HG03354 (cell line): Measurements from ENCODE around the gene FAM149B1.
A peak's percentile ranks its signal among the peaks of the same experiment; 100 is the strongest.
"Not testable (repeated sequence)": the region's sequence is repeated elsewhere in the genome, so short reads cannot be mapped to it uniquely, and the experiment has no call there.

Source experiments
- ATAC-seq: cut with Tn5 transposase; IDR thresholded peaks from one replicate; pipeline ENCODE4 v1.9.1; 2021; ENCODE audit warnings: mild to moderate bottlenecking; ENCODE audit not compliant: unreplicated experiment, poor library complexity, severe bottlenecking

The FAM149B1 gene

DNA sequence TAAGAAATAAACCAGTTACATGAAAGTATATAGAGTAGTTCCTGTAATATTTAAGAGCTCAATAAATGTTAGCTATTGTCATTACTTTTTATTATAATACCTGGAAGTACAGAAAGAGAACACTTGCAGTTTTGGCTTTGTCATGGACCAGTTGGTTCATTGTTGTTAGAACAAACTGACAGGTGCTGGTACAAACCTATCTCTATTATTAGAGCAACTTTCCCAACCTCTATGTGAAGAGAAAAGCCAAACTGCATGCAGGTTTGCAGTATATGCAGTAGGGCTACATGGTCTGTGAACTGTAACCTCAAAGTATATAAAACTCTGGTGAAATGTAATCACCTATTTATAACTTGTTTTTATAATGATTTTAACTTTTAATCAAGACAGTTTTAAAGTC, 58.7 kb downstream of the FAM149B1 start:
- no peak for ATAC-seq

DNA sequence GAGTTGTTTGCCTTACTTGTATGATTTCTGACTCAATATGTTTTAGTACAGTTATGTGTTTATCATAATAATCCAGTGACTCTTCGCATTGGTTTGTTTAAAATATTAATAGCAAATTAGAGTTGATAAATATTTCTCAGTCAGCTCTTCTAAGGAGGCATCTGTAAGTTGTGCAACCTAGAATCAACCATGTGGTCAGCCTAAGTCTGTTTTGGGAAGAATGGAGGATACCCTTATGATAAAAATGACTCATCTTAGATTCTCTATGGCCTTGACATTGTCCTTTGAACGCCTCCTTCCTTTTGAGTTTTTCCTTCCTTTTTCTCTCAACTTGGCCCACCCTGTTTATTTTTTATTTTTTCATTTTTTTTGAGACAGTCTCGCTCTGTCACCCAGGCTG, 60.3 kb downstream of the FAM149B1 start:
- ATAC-seq = no peak

DNA sequence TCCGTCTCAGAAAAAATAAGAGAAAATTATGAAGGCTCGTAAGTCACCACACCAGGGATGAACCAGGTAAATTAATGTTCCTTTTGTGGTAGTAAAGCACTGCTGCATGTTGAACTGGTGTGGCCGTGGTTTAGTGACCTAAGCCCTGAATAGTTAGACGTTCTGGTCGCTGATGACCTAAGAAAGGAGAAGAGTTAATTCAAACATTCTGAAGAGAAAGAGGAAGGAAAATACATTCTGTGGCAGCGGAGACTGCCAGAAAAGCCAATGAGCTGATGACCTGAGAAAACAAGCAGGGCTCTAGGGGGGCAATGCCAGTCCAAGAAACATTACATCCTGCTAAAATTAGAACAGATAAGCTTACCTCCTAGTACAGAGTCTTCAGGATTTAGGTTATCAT, 61.6 kb downstream of the FAM149B1 start:
- ATAC-seq = no peak

DNA sequence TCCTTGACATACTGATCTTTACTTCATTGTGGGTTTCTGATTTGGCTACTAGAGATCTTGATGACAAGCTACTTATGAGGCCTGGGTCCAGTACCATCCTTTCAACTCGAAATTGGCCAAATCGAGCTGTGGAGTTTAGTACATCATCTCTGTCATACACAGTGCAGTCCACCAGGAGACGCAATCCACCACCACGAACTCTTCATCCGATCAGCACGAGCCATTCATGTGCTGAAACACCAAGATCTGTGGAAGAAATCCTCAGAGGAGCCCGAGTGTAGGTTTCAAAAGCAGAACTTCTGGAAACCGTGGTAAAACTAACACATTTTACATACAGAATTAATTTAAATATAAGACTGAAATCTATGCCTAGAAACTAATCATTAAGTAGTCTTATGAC, 65.0 kb downstream of the FAM149B1 start:
- no peak for ATAC-seq

DNA sequence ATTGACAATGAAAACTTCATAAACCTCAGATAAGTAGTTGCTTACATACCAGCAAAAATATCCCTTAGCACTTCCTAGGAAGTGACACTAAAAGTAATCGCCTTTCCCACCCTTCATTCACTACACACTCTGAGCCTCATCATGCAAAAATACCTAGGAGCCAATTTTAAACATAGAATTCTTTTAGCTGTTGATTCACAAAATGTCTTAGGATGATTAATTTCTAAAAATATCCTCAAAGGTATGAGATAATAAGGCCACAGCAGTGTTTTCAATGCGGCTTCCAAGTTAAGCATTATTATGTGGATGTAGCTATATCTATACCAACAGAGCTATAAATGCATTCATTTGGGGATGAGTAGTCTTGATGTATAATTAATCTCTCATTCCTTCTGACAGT, 66.0 kb downstream of the FAM149B1 start:
- ATAC-seq = no peak

DNA sequence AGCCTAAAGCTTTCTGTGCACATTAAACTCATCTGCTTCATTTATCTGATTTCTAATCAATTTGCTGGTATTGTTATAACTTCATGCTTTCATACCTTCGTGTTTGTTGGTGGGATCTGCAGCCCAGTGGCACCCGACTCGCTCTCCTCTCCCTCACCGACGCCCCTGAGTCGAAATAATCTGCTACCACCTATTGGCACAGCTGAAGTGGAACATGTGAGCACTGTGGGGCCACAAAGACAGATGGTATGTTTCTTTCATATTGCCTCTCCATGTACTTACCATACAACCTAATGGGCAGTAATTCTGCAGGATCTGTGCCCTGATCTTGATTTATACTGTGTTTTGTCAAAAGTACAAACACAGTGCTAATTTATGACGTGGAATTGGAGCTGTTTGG, 66.8 kb downstream of the FAM149B1 start:
- no peak for ATAC-seq

DNA sequence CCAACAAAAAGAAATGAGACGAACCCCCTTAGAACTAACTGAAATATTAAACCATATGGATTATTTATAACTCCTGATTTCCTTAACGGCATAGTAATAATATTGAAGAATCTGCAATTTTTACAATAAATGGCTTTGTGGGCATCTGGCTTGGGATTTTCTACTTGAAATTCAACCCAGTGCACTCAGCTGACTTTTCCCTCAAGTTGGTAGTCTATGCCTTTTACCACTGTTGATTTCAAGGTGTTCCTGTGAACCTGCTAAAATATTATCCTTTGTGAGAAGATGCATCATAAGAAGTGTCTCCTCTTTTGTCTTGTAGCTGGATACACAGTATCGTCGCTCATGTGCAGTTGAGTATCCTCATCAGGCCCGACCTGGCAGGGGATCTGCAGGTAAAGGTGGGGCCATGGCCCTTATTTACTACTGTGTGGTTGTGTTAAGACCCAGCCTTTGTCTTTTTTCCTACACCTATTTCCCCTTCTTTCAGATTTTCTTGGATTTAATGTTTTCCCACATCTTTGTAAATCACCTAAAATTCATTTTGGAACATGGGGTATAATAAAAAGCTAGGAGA, 71.2 kb downstream of the FAM149B1 start:
- no peak for ATAC-seq

DNA sequence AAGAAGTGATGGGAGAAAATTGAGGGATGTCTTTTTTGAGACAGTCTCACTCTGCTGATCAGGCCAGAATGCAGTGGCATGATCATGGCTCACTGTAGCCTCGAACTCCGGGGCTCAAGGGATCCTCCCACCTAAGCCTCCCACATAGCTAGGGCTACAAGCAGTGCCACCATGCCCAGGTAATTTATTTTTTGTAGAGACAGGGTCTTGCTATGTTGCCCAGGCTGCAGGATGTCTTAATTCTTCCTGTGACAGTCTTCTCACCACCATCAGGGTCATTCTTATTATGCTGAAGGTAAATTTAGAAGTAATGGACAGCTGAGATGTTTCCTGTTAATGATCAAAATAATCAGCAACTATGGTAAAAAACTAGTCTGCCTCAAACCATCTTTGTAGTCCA, 72.0 kb downstream of the FAM149B1 start:
- no peak for ATAC-seq

DNA sequence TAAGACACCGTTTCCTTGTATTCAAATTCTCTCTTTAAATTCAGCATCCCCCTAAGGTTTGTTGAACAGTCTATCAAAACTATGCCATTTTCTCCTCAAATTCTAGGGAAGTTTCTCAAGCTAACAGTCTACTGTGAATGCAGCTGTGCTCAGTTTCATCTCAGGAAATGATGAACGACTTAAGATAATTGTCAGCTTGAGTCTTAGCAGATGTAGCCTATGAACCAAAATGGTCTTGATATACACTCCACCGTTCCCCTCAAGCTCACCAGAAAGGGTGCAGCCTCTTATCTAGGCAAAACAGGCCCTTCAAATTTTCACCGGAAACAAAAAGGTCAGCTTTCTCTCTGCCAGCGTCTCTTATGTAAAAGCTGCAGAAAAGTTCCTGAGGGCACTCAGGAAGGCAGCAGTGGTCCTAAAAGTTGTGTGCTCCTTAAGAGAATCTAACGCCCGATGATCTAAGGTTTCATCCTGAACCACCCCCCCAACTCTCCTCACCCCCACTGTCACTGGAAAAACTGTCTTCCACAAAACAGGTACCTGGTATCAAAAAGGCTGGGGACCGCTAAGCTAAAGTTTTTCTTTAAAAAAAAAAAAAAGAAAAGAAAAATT, 77.1 kb downstream of the FAM149B1 start:
- no peak for ATAC-seq

DNA sequence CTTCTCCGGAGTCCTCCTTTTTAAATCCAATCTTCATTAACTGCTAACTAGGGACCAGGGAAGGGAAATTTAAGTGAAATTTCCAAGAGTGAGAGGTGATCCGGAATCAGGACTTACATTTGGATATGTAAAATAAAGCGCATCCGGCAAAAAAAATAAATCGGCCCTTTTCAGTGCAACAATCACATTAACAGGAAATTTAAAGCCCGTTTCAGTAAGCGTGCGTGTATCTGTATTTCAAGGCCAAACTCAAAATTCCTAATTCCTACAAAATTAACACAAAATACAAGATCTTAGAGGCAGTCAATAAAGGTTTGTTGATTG, 78.4 kb downstream of the FAM149B1 start:
- ATAC-seq = no peak

DNA sequence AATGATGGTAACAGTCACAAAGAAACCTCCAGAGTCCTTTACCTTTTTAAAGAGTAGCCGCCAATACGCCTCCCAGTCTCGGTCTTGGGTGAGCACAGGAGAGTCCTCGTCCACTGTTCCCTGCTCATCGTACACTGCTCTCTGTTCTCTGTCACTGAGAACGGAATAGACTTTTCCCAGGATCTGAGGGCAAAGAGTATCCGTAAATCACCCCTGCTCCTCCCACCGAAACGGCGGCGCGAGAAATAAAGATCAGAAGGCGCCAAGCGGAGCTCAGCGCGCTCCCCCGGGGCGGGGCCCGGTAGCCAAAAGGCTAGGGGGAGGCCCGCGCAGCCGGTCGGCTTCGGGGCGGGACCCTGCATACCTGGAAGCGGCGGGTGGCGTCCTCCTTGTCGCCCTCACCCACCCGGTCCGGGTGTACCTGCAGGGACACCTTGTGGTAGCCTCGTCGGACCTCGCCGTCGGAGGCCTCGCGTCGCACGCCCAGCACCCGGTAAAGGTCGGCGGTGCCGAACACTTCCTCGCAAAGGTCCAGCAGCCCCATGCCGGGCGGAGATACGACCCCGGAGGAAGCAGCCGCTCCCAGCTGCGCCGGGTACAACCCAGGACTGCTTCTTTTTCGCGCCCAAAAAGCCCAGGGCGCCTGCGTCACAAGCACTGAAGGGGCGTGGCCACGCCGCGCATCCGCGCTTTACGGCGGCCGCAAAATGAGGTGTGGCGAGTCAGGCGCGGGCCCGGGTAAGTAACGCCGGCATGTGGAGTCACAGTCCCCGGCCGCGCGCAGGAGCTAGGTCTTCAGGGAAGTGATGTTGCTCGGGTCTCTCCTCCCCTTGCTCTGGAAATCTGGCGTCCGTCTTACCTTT, 79.0 kb downstream of the FAM149B1 start, which contains the start of gene DNAJC9:
Gene DNAJC9, minus strand, starts transcription at position 610 of the 863 bp plus-strand sequence. Its CDS starts 66 bp downstream, at position 544.
- ATAC-seq = peak; percentile 84

DNA sequence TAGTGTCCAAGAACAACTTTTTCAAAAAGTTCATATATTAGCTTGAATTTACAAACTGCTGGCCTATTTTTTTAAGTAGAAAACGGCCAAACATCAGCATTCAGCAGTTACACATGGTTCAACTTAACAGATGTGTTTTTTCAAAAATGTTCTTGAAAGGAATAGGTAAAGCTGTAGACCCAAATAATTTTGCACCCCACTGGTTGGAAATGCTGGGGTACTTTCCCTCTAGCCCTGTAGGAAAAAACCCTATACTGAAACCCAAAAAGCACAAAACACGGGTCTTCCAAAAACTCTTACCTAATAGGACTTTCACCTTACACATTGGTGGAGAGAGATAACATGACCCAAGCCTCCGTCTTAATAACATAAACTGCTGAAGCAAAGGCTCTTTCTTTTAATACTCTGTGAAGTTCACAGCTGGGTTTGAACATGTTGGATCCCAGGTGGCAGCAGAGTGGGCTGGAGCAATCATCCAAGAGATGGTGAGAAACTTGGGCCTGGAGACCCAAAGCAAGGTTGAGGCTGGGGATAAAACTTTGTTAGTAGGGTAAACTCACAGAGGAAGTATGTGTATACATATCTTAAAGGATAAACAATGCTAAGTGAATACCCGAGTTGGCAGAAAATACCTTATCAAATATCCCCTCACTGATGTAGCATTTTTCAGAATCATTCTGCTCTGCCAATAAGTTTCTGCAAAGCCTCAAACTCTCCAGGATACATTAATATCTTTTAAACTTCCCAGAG, 79.8 kb downstream of the FAM149B1 start:
- ATAC-seq = no peak

DNA sequence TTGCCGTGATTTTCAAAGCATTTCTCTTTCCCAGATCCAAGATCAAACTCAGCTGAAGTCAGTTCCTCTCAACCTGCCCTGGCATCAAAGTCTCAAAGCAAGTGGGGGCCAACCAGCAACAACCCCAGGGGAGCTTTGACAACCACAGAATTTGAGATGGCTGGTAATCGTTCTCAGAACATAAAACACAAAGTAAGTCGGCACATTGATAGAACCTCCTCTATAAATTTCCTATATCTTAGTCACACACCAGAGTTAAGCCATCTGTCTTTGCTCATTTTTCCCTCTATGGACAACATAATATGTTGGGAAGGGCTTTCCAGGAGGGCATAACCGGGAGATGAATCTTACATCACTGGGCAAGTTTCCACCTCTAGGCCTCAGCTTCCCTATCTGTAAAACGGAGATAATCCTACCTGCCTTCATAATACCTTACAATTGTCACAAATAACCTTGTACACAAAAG, 80.4 kb downstream of the FAM149B1 start:
- no peak for ATAC-seq

DNA sequence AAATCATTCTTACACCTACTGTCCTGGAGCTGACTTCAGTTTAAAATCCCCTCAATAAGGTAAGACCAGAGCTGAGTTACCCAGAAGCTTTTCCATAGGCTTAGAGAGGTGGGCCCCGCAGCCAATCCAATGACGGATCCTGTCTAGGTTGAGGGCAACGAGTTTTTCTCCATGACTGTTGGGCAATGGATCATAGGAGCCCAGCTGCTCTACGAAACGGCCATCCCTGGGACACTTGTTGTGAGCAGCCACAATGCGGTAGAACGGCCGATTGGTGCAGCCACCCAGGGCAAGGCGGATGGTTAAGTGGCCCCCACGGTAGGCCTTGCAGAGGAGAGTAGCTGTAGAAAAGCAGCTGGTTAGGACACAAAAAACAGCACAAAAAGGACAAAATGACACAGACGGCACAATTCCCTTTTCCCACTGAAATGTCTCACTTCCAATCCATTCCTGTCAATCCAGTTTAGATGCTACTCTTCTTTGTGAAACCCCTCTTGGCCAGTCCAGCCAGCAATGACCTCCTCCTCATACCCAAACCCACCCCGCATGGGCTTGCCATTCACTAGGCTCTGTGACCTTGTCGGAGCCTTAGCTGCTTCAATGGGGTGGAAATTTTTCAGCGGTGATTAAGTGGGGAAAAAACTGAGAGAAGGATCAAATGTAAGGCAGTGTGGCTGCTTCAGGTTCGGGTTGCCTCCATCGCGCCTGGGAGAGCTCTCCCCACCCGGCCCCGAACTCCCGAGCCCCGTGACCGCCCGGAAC, 83.9 kb downstream of the FAM149B1 start:
- ATAC-seq = no peak

DNA sequence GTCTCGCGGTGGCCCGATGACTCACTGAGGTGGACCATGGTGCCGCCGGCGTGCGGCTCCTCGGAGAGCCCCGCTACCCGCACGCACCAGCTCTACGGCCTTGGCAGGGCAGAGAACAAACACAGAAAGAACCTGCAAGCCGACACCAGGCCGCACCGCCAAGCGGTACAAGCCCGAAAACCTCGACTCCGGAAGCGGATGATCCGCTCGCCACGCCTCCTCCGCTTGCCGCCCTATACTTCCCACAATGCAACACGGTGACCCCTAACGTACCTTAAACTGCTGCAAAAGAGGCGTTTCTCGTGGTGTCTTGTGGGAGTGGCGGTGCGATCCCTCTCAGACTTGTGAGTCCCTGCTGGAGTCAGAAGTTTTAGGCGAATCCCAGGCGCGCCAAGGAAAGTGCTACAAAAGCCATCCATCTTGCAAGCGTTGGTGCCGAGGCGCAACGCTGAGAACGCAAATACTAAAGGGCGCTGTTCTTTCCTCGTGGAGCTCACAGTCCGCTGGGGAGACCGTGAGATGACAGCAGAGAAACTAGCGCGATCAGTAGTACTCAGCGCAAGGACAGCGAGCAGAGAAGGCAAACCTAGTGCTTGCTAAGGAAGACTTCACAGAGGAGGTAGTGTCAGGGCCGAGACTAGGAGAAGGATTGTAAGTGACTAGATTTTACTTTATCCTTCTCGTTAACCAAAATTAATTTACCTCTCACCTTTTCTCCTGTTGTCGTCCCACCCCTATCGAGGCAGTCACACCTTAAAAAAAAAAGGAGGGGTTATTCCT, 84.7 kb downstream of the FAM149B1 start, which contains the start of gene MRPS16:
Gene MRPS16, minus strand, starts transcription at position 200 of the 780 bp plus-strand sequence. Its CDS starts 162 bp downstream, at position 38.
- ATAC-seq = peak; percentile 80

DNA sequence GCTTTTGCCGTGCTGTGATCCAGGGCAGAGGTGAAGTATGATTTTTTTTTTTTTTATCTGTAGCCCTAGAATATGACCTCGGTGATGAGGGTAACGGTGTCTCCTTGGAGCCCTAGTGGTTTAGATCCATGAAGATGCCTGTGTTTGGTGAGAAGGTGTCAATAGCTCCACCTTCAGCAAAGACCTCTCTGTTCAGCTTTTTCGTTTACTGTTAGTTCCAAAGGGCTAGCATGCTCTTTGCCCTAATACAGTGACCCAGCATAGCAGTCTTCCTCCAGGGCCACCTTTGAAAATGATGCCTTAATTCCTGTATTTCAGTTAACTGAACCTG, 85.3 kb downstream of the FAM149B1 start:
- ATAC-seq = peak; percentile 30

DNA sequence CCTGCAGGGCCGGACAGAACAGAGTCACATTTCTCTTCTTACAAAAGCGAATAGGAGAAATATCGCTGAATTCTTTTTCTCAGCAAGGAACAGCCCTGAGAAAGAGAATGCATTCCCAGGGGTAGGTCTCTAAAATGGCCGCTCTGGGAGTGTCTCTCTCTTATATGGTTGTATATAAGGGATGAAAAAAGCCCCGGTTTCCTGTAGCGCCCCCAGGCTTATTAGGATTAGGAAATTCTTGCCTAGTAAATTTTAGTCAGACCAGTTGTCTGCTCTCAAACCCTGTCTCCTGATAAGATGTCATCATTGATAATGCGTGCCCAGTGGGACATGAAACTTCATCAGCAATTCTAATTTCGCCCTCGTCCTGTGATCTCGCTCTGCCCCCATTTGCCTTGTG, 90.7 kb downstream of the FAM149B1 start:
- ATAC-seq = not testable (repeated sequence)

DNA sequence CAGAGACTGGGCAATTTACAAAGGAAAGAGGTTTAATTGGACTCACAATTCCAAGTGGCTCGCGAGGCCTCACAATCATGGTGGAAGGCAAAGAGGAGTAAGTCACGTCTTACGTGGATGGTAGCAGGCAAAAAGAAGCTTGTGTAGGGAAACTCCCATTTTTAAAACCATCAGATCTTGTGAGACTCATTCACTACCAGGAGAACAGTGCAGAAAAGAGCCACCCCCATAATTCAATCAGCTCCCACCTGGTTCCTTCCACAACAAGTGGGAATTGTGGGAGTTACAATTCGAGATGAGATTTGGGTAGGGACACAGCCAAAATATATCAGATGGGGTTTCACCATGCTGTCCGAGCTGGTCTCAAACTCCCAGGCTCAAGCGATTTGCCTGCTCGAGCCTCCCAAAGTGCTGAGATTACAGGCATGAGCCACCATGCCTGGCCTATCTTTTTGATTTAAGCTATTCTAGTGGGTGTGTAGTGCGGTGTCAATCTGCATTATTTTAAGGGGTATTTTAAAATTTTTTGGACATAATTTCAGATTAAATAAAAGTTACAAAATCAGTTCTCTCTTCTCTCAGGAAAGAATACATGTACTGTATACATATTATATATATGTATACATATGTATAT, 93.6 kb downstream of the FAM149B1 start:
- ATAC-seq = no peak
